Peyer's patch (tissue), 4 donors: ENCODE measurements around the gene SPON1. TPM values are rescaled to one million over a fixed set of nuclear protein-coding genes. Genes with fewer than 3 reads are reported as not detected.
A peak's percentile ranks its signal among the peaks of the same experiment; 100 is the strongest.

Experiments used
- DNase-seq, 3 donors: peaks; one replicate each; pipeline ENCODE4 v3.0.0-alpha.2; 2017 to 2019
- H3K27ac ChIP-seq, 4 donors: fragments of 200-600 bp; sonication (generic); one replicate each; pipeline ENCODE4 v1.5.1; 2016 to 2019
- H3K27me3 ChIP-seq, 2 donors: fragments of 200-600 bp; sonication (generic); one replicate each; pipeline ENCODE4 v1.5.1; 2019
- H3K36me3 ChIP-seq, 3 donors: fragments of 200-600 bp; sonication (generic); one replicate each; pipeline ENCODE4 v1.5.1; 2016 to 2019
- H3K4me1 ChIP-seq, 4 donors: fragments of 200-600 bp; sonication (generic); one replicate each; pipeline ENCODE4 v1.5.1; 2016 to 2019
- H3K4me3 ChIP-seq, 4 donors: fragments of 200-600 bp; sonication (generic); 1 replicate in 3 of 4; 2 replicates in 1 of 4; pipeline ENCODE4 v1.5.1; 2016 to 2019; ENCODE audit warnings: mild to moderate bottlenecking in 1 of 4
- H3K9me3 ChIP-seq, 4 donors: fragments of 200-600 bp; sonication (generic); one replicate each; pipeline ENCODE4 v1.5.1; 2016 to 2019; ENCODE audit warnings: mild to moderate bottlenecking in 1 of 4
- CTCF ChIP-seq, 6 experiments: fragments of 450-650 bp in 4 of 6; fragments of 200-600 bp in 2 of 6; sonication (generic) in 1 of 6; IDR thresholded peaks; one replicate each; pipeline ENCODE4 v1.5.1; 2017 to 2019; ENCODE audit warnings: antibody characterized with exemption in 6 of 6, mild to moderate bottlenecking in 3 of 6, moderate library complexity in 1 of 6
- POLR2A ChIP-seq, 2 donors: fragments of 450-650 bp; IDR thresholded peaks; one replicate each; pipeline ENCODE4 v1.5.1; 2017; ENCODE audit warnings: antibody characterized with exemption in 2 of 2, mild to moderate bottlenecking in 2 of 2, moderate library complexity in 2 of 2
- total RNA-seq, 4 donors: library from RNA; depleted of rRNA; stranded (reverse); fragments of >200 nt; gene quantifications; one replicate each; pipeline ENCODE4 v1.1.0, GENCODE V29; 2016

Gene SPON1
- total RNA-seq, 4 donors from 2014 or later = 26.4 to 53.8 (median 48.3) TPM

GRCh38 chr11:14010665-14011064, 48.1 kb downstream of the SPON1 start:
- no peaks in the 10 kb centered on the region for H3K36me3 ChIP-seq
- no peaks in the 10 kb centered on the region for H3K9me3 ChIP-seq
- H3K27ac ChIP-seq = no peak overlapping the region
- H3K4me3 ChIP-seq = no peak overlapping the region
- no peaks in the 10 kb centered on the region for H3K27me3 ChIP-seq
- peaks cover 0 to under 1% (median 0%) of the 10 kb centered on the region in 4 donors for H3K4me1 ChIP-seq
- no peak for DNase-seq
- TF ChIP-seq CTCF (IDR thresholded peaks at IDR 0.05) = no peak
- no peak for TF ChIP-seq POLR2A (IDR thresholded peaks at IDR 0.05)

GRCh38 chr11:14012846-14013245, 50.3 kb downstream of the SPON1 start:
- H3K9me3 ChIP-seq = no peaks in the 10 kb centered on the region
- H3K36me3 ChIP-seq = no peaks in the 10 kb centered on the region
- H3K4me1 ChIP-seq = peaks cover 0 to 5% (median 0%) of the 10 kb centered on the region in 4 donors
- no peak for DNase-seq
- H3K4me3 ChIP-seq = no peak overlapping the region
- no peak for TF ChIP-seq POLR2A (IDR thresholded peaks at IDR 0.05)
- TF ChIP-seq CTCF (IDR thresholded peaks at IDR 0.05) = no peak
- H3K27me3 ChIP-seq = no peaks in the 10 kb centered on the region
- no peak overlapping the region for H3K27ac ChIP-seq

DNA sequence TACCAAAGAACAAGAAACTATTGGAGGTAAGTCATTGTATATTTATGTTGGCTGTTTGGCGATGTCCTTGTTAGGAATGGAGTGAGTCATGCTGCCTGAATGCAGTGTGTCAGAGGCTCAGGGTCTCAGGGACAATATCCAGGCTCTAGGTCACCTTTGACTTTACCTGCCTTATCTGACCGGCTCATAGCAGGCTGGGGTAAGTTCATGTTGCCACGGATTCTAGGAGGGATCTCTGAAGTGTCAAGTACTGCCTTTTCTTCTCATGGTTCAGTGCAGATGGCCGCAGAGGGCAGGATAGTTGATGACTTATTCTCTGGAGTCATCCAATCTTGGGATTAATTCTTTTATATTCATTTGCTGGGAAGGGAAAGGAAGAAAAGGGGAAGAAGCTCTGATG, 53.2 kb downstream of the SPON1 start:
- DNase-seq = peak in 1 of 3 donors; percentile 71
- Histone ChIP-seq H3K4me3 (no peak overlapping the region), H3K36me3 (no peaks in the 10 kb centered on the region), H3K4me1 (peaks cover 0 to 5% (median 0%) of the 10 kb centered on the region in 4 donors), H3K27ac (peak overlapping the region in 2 of 4 donors; percentile 29 to 77), H3K27me3 (no peaks in the 10 kb centered on the region), H3K9me3 (no peaks in the 10 kb centered on the region)
- TF ChIP-seq CTCF (IDR thresholded peaks at IDR 0.05) (no peak), POLR2A (IDR thresholded peaks at IDR 0.05) (no peak)

DNA sequence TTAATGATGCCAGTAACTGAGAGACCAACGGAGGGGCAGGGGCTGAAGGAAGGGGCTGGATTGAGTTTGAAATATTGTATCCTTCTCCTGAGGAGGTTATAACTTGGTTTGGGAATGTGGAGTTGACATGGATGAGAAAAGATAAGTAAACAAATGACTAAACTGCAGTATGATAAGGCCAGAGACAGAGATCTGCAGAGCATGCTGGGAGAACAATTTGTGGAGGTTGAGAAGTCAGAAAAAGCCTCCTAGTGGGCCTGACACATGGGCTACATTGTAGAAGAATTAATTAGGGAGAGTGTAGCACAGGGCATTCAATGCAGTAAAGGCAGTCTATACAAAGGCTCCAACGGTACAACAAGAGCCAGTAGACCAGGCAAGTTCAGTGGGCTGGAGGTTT, 55.9 kb downstream of the SPON1 start:
- TF ChIP-seq CTCF (IDR thresholded peaks at IDR 0.05) = no peak
- TF ChIP-seq POLR2A (IDR thresholded peaks at IDR 0.05) = no peak
- no peaks in the 10 kb centered on the region for H3K9me3 ChIP-seq
- no peaks in the 10 kb centered on the region for H3K36me3 ChIP-seq

DNA sequence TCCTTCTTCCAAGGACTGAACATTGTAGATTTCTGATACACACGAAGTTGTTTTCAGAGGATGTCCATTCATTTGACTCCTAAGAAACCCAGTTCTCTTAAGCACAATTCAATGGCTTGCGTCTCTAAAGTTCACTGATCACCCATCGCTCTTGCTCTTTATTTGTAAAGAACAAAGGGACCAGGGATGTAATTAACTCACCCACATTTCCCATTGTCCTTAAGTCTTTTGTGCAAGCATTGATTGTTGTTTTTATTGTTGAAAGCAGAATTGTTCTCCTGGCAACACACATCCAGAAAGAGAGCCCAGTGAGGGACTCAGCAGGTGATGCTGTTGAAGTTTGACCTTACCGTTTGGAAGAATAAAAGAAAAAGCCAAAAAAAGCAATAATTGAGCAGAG, 59.2 kb downstream of the SPON1 start:
- Histone ChIP-seq H3K36me3 (no peaks in the 10 kb centered on the region), H3K27me3 (no peaks in the 10 kb centered on the region), H3K4me3 (no peak overlapping the region), H3K9me3 (no peaks in the 10 kb centered on the region), H3K4me1 (peaks cover 0 to 6% (median 0%) of the 10 kb centered on the region in 4 donors), H3K27ac (no peak overlapping the region)
- no peak for DNase-seq
- TF ChIP-seq POLR2A (IDR thresholded peaks at IDR 0.05) (no peak), CTCF (IDR thresholded peaks at IDR 0.05) (no peak)

More for the DNA sequence above, 55.9 kb downstream of the SPON1 start:
- no peak for DNase-seq
- Histone ChIP-seq H3K27me3 (no peaks in the 10 kb centered on the region), H3K4me3 (no peak overlapping the region), H3K4me1 (peaks cover 0 to 5% (median 0%) of the 10 kb centered on the region in 4 donors), H3K27ac (no peak overlapping the region)

GRCh38 chr11:14022251-14022650, 59.7 kb downstream of the SPON1 start:
- no peak overlapping the region for H3K4me3 ChIP-seq
- TF ChIP-seq CTCF (IDR thresholded peaks at IDR 0.05) (no peak), POLR2A (IDR thresholded peaks at IDR 0.05) (no peak)
- no peaks in the 10 kb centered on the region for H3K36me3 ChIP-seq
- H3K9me3 ChIP-seq = no peaks in the 10 kb centered on the region
- no peak overlapping the region for H3K27ac ChIP-seq
- H3K4me1 ChIP-seq = peaks cover 0 to 6% (median 0%) of the 10 kb centered on the region in 4 donors
- DNase-seq = no peak
- H3K27me3 ChIP-seq = no peaks in the 10 kb centered on the region
